K562 (cell line): ENCODE data around the gene MBD3. TPM values are rescaled to one million over a fixed set of nuclear protein-coding genes. Genes with fewer than 3 reads are reported as not detected.

Source experiments
- AFF4 ChIP-seq: sonication (generic); formaldehyde crosslinking; IDR thresholded peaks from 2 replicates; pipeline ENCODE4 v1.8.0; 2023; ENCODE audit warnings: mild to moderate bottlenecking, missing genetic modification reagents
- BRD9 ChIP-seq: fragments of 450-650 bp; IDR thresholded peaks from 2 replicates; pipeline ENCODE4 v1.6.1; 2018; ENCODE audit warnings: low read depth; ENCODE audit not compliant: partially characterized antibody
- BRF2 ChIP-seq: IDR thresholded peaks from 3 replicates; pipeline ENCODE4 v1.6.1; 2011; ENCODE audit warnings: borderline replicate concordance, mild to moderate bottlenecking; ENCODE audit not compliant: insufficient read length, insufficient read depth
- CTBP1 ChIP-seq: fragments of 450-650 bp; IDR thresholded peaks from 2 replicates; pipeline ENCODE4 v1.6.1; 2016; ENCODE audit warnings: borderline replicate concordance
- GABPB1 ChIP-seq: sonication (generic); formaldehyde crosslinking; IDR thresholded peaks from 2 replicates; pipeline ENCODE4 v1.8.0; 2022; ENCODE audit warnings: mild to moderate bottlenecking, missing genetic modification reagents
- GATAD2B ChIP-seq: fragments of 450-650 bp; IDR thresholded peaks from 2 replicates; pipeline ENCODE4 v1.6.1; 2017; ENCODE audit warnings: mild to moderate bottlenecking, borderline replicate concordance
- HBP1 ChIP-seq: fragments of 450-650 bp; formaldehyde crosslinking; IDR thresholded peaks from 2 replicates; pipeline ENCODE4 v1.4.0; 2022; ENCODE audit warnings: missing genetic modification characterization
- KDM5B ChIP-seq: fragments of 200-600 bp; sonication (generic); IDR thresholded peaks from 2 replicates; pipeline ENCODE4 v1.6.1; 2012; ENCODE audit warnings: low read depth, mild to moderate bottlenecking, moderate library complexity, low read length, control low read depth, inconsistent platforms; ENCODE audit not compliant: insufficient replicate concordance
- KLF13 ChIP-seq: fragments of 450-650 bp; IDR thresholded peaks from 2 replicates; pipeline ENCODE4 v1.6.1; 2016; ENCODE audit warnings: missing genetic modification characterization, low read depth, mild to moderate bottlenecking, missing compliant biosample characterization, moderate library complexity, borderline replicate concordance
- POLR2H ChIP-seq: IDR thresholded peaks from 2 replicates; pipeline ENCODE4 v1.6.1; 2016; ENCODE audit warnings: missing genetic modification characterization, low read depth, mild to moderate bottlenecking, control low read depth, missing compliant biosample characterization, moderate library complexity
- SMAD2 ChIP-seq: fragments of 150-350 bp; IDR thresholded peaks from 2 replicates; pipeline ENCODE4 v1.6.1; 2014; ENCODE audit warnings: low read depth, mild to moderate bottlenecking, low read length
- SOX6 ChIP-seq: fragments of 450-650 bp; IDR thresholded peaks from 2 replicates; pipeline ENCODE4 v1.6.1; 2014; ENCODE audit warnings: mild to moderate bottlenecking
- THRB ChIP-seq: fragments of 450-650 bp; formaldehyde crosslinking; conservative IDR thresholded peaks from 2 replicates; pipeline ENCODE4 v1.4.0; 2022; ENCODE audit warnings: mild to moderate bottlenecking, missing genetic modification characterization
- XRCC4 ChIP-seq: IDR thresholded peaks from one replicate; pipeline ENCODE4 v1.6.1; 2011; ENCODE audit not compliant: insufficient read depth, insufficient read length; ENCODE audit errors: extremely low read depth
- polyA plus RNA-seq, 8 experiments: library from polyadenylated mRNA; depleted of rRNA in 4 of 8; stranded (reverse) in 5 of 8; unstranded in 3 of 8; fragments of >200 nt; fragmentation: Nextera tagmentation in 2 of 8; fragmentation: Illumina TruSeq in 1 of 8; extraction: Ambion mirVana in 2 of 8; extraction: Trizol in 1 of 8; gene quantifications; 2 replicates each; pipeline versions ENCODE4 v1.2.1 to v1.2.3, GENCODE V29; 2011 to 2014; ENCODE audit warnings: inconsistent platforms in 1 of 8, missing spikeins in 1 of 8
- total RNA-seq, 7 experiments: library from RNA; depleted of rRNA in 6 of 7; stranded (reverse); fragments of >200 nt in 6 of 7; fragmentation: Illumina TruSeq in 2 of 7; extraction: Trizol in 2 of 7; gene quantifications; 2 replicates each; pipeline versions ENCODE4 v1.2.1 to v1.2.3, GENCODE V29; 2011 to 2021; ENCODE audit warnings: low replicate concordance in 1 of 7
- TF ChIP-seq, protein P1 (sequence below): fragments of 450-650 bp; formaldehyde crosslinking; IDR thresholded peaks from 2 replicates; pipeline ENCODE4 v1.4.0; 2022; ENCODE audit warnings: missing genetic modification characterization
- TF ChIP-seq, protein P2 (sequence below): fragments of 450-650 bp; IDR thresholded peaks from 2 replicates; pipeline ENCODE4 v1.7.0; 2016; ENCODE audit warnings: borderline replicate concordance

Gene MBD3
- total and polyA plus RNA-seq, 9 of the 15 experiments (the other 6 are each of a cell fraction or from before 2014, with no cell fraction given) = 0.24 to 137 (median 30.9) TPM

- TF ChIP-seq KDM5B (no peak), GATAD2B (no peak), BRF2 (no peak), GABPB1 (CRISPR knock-in tag) (no peak), AFF4 (peak; percentile 7; the same call in 1 of the 2 replicates), SOX6 (0 out of 2 replicates have a peak, but pooled peaks have one; percentile 13), THRB (CRISPR knock-in tag) (peak; percentile 87; the same call in 1 of the 2 replicates), SMAD2 (no peak), XRCC4 (no peak), BRD9 (peak; percentile 64), POLR2H (no peak), KLF13 (peak; percentile 40; the same call in 1 of the 2 replicates), CTBP1 (peak; percentile 17; the same call in 1 of the 2 replicates), HBP1 (CRISPR knock-in tag) (no peak)
- TF ChIP-seq, protein P1, sequence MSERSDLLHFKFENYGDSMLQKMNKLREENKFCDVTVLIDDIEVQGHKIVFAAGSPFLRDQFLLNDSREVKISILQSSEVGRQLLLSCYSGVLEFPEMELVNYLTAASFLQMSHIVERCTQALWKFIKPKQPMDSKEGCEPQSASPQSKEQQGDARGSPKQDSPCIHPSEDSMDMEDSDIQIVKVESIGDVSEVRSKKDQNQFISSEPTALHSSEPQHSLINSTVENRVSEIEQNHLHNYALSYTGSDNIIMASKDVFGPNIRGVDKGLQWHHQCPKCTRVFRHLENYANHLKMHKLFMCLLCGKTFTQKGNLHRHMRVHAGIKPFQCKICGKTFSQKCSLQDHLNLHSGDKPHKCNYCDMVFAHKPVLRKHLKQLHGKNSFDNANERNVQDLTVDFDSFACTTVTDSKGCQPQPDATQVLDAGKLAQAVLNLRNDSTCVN = peak; percentile 89; the same call in 1 of the 2 replicates
- TF ChIP-seq, protein P2, sequence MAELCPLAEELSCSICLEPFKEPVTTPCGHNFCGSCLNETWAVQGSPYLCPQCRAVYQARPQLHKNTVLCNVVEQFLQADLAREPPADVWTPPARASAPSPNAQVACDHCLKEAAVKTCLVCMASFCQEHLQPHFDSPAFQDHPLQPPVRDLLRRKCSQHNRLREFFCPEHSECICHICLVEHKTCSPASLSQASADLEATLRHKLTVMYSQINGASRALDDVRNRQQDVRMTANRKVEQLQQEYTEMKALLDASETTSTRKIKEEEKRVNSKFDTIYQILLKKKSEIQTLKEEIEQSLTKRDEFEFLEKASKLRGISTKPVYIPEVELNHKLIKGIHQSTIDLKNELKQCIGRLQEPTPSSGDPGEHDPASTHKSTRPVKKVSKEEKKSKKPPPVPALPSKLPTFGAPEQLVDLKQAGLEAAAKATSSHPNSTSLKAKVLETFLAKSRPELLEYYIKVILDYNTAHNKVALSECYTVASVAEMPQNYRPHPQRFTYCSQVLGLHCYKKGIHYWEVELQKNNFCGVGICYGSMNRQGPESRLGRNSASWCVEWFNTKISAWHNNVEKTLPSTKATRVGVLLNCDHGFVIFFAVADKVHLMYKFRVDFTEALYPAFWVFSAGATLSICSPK = peak; percentile 91; the same call in 1 of the 2 replicates
Observed at GRCh38 chr19:1606138-1606651, 13.5 kb upstream of the MBD3 start (continued).
